ENCODE data around the gene PCSK5.

PCSK5 gene

DNA sequence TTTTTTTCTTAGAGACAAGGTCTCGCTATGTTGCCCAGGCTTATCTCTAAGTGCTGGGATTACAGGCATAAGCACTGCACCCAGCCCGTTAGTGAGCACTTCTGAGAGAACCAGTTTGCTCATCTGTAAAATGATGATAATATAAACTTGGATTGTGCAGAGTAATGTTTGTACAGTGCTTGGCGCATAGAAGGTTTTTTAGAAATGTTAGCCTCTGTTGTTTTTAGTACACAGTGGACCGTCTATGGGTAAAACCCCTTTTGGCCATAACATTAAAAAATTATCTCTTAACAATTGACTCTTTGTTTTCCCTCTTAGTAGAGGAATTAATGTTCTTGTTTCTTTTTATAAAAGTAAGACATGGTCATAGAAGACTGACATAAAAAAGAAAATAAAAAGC lies 202.1 kb downstream of the PCSK5 start:
- DNase-seq, result no peak

DNA sequence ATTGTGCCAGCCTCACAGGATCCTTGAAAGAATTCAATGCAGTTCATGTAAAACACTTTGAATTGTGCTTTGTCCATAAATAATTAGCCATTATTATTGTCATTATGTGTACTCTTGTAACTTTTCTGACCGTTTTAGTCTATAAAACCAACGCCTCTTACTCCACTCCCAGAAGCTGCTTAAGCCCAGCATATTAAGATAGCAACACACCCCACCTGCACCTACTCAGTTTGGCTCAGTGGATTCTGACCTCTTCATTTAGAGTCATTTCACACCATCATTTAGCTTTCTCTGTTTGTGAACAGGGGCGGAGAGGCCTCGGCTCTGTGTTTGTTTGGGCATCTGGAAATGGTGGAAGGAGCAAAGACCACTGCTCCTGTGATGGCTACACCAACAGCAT lies 205.1 kb downstream of the PCSK5 start:
- no peak for DNase-seq

DNA sequence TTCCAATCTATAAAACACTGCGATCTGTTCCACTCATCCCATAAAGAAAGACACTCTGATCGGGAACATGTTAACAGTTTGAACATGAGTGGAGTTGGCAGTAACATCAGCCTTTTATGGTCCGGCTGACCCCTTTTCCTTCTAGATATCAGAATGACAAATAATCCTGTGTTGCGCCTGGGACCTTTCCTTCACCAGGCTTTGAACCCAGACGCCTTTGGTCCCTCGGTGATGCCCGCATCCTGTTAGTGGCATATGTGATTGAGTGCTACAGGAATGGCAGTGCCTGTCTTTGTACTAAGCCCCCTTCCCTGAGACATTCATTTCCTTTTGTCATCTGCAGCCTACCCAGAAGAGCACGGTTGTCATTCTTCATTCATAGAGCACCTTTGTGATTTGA lies 209.0 kb downstream of the PCSK5 start:
- no peak for DNase-seq

DNA sequence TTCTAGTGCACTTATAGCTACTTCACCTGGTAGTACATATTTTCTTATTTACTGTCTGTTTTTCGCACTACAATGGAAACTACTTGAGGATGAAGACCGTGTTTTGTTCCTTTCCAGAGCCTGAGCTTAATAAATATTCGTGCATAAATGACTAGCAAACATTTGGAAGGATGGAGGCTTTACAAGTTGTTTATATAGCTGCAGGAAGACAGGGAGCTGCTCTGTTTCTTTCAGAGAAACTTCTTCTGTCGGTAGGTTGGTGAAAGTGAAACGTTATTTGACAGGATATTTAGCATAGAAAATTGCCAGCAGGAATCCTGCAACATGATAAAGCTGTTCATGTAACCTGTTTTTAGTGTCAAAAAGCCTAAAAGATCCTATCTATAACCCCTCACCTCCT lies 210.6 kb downstream of the PCSK5 start:
- no peak for DNase-seq

DNA sequence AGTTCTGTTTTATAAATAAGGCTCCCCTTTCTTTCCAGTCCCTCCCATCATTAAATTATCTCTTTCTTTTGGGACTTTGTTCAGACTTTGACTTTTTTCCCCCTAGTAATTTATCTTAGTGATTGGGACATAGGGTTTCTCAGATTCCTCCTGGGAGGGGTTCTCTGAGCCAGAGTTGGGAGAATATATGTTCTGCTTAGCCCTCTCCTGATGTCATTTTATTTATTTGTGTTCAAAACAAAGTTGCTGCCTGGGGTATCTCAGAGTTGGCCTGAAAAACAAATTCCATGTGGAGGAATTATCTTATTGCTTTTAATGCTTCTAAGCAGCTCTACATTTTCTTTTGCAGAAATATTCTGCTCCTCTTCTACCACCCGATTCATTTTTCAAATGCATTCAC lies 211.0 kb downstream of the PCSK5 start:
- DNase-seq, result no peak

DNA sequence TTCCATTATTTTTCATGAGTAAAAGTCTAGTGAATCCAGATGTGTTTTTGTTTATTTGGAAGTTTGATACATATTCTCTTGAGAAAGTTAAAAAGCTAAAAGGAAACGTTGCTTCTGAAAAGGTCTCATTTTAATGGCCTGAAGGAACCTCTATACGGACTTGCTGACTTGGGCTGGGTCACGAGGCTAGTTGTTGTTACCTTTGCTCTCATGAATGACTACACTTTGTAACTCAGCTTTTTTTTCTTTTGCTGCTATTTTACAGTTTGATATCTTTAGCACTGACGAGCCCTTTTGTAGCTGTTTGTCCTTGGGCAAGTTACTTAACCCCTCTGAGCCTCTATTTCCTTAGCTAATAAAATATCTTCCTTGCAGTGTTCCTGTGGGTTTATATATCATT lies 211.5 kb downstream of the PCSK5 start:
- DNase-seq, result no peak

DNA sequence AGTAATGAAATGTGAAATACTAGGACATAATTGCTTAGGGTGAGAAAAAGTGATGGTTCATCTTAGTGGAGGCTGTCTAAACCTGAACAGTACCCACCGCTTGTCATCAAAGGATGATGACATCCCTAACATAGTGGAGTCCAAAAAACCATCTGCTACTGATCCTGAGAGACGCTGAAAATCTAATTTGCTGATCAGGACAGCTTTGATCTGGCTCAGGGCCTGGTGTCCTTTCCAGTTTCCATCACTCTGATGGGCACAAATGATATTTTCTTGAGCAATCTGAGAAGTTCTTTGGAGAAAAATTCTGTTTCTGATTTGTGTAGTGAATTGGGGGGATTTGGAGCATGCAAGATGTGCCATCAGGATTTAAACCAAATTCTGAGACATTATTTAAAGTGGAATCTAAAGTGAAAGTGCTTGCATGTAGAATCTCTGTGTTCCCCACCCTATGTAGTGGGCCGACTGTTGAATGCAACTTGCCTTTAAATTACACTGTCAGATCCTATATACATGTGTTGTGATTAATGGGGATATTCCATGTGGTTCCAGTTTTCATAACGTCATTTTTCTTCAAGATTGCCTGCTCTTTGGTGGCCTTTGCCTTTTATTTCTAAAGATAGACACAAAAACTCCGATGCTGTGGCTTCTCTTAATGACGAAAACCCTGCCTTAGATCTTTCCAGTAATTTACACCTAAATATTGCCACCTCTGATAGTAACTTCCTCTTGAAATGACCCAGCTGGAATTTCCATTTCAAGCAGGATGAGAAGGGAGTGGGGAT lies 213.2 kb downstream of the PCSK5 start:
- no peak for DNase-seq

DNA sequence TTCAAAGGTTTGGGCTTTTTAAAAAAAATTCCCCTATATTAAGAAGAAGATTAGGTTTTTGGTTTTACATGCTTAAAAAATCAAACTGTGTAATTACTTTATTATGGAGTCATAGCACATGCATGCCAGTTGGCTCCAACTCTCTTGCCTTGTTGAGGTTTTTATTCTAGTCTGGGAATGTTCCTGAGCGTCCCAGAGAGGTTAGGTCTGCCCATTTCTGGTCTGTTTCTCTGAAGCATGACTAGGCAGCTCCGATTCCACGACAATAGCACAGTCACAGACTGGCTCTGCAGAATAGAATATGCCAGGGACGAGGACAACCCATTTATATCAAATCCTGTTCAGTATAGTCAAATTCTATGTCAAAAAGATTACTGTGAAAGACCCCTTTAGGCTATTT lies 217.0 kb downstream of the PCSK5 start:
- DNase-seq, result no peak

DNA sequence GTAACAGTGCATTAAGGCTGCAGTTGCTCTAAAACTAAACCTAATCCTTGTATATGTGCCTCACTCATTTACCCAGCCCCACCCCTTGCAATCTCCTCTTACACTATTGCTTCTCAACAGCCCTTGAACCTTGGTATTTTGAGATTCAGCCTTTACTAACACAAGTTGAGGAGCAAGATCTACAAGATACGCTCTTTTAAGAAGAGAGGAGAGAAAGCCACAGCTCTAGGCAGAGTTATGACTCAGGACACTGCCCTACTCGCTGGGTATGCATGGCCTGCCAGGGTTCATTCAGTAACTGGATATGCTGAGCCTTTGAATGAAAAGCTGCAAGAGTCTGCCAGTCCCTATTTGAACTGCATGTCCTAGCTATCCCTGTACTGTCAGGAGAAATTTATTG lies 219.5 kb downstream of the PCSK5 start:
- no peak for DNase-seq

DNA sequence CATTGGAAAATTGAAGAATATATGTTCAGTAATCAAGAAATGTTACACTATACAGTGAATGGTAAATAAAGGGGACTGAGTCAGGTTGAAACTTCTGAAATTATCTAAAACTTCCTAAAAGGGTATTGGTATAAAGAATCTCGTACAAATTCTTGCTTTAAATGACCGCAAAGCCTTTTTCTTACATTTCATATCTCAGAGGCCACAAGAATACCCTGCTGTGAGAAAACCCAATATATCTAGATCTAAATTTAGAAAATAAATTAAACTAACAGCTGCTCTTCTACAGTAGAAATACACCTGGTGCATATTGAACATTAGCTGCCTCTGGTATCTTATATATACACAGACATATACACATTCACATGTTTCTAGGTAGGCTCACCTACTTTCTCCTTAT lies 221.7 kb downstream of the PCSK5 start:
- no peak for DNase-seq

DNA sequence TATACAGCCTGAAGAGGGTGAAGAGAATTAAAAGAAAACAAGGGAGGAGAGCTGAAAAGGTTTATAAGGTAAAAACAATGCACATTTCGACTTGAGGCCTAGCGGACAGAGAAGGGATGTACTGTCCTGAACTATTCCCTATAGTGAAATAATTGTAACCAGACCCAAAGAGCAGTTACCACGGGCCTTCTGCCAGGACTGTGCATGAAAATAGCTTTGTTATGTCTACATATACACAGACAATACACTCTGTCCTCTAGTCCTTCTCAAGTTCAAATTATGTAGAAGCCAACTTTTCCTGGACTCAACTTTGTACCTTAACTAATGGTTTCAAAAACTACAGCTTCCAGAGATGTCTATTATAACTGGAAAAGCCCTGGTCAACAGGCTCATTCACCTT lies 223.7 kb downstream of the PCSK5 start:
- no peak for DNase-seq

DNA sequence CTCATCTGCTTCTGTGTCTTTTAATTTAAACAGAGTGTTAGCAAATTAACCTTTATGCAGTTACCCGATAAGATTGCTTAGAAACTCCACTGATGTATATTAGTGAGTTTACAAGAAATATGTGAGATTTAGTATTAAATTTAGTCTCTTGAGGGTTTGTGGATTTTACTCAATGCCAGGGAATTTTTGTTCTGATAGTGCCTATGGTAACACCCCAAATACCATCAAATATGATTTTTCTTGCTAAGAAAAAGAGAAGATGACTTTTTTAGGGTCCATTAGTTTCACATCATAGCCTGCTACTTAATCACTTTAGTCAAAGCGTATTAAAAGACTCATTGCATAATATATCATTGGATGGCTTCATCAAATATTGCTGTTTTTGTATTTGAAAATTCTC lies 224.9 kb downstream of the PCSK5 start:
- no peak for DNase-seq

DNA sequence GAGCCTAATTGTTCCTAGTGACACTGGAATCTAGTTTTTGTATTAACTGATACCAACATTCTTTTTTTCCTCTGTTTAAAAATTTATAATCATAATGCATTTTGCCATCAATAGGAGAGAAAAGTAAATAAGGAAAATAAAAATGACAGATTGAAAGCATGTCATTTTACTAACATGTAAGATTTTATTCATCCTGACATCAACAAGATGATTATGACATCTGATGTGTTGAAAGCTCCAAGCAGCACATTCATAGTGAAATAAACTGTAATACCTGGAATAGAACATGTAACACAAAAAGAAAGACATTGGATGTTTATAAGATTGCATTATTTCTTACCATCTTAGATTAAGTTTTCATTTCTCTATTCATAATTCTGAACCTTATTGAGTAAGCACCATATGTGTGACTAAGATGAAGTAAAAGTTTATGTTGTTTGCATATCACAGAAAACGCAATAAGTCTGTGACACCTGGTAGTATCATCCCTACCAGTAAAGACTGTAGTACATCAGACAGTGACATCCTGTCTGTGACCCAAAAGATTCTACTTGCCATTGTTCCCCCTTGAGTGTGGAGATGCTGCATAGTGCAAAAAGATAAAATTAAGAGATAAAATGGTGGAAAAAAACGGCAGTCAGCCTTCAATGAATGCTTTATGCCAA lies 225.6 kb downstream of the PCSK5 start:
- no peak for DNase-seq

DNA sequence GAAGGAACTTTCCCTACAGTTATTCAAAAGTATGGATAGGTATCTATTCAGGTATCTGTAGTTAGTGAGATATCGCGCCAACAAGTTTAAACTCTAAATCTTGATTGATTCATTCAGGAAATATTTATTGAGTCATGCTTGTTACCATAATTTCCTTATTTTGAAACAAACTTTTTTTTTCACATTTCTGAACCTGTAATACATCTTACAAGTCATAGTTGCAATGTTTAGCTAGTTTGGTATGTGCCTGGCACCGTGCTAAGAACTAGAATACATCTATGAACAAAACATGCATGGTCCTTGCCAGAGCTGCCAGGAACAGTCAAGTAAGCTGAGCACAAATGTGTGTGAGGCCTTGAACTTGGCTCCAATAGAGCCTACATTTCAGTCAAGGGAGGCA lies 226.4 kb downstream of the PCSK5 start:
- DNase-seq, result no peak

DNA sequence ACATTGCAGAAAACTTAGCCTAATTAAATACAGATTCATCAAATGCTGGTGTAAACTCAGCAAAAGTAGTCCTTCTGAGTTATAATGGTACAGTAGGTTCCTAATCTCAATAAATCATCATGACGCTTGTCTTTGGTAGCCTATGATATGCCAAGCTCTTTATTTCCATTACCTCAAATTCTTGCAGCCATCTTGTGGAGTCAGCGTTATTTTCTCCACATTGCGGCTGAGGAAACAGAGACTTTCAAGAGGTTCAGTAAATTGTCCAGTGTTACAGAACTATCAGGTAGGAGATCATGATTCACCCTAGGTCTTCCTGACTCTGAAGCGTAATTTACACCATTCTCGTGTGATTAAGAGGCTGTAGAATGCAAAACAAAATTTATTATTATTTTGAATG lies 237.2 kb downstream of the PCSK5 start:
- DNase-seq, result no peak

DNA sequence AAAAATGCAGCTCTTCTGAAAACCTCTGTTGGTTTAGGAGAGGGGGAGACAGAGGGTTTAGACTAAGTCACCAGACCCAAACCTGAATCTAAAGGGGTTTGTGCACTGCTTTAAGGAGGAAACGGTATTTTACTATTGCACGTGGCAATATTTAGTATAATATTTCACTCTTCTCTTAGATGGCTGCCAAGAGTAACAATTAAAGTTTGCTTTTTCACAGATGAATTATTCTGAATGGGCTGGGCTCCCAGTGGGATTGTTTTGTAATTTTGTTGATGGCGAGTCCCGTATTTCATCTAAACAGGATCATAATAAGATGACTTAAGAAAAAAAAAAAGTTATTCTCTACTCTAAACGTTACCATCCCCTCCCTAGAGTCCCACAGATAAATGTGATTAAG lies 245.4 kb downstream of the PCSK5 start:
- DNase-seq, result no peak

DNA sequence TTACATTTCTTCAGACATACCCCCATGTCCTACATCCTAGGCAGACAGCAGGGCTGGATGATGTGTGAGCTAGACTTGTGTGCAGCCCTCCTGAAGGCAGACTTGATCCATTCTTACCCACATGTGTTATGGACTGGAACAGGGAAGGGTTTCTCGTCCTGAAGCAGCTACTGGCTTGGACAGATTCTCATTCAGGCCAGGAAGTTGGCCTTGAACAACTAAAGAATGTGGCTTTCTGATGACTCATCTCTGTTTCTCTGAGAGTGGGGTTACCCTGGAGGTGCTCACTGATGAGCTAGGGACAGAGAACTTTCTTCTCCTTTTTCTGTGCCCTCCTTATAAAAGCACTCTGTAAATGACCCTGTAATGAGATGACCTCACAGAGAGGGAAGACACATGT lies 246.5 kb downstream of the PCSK5 start:
- no peak for DNase-seq

DNA sequence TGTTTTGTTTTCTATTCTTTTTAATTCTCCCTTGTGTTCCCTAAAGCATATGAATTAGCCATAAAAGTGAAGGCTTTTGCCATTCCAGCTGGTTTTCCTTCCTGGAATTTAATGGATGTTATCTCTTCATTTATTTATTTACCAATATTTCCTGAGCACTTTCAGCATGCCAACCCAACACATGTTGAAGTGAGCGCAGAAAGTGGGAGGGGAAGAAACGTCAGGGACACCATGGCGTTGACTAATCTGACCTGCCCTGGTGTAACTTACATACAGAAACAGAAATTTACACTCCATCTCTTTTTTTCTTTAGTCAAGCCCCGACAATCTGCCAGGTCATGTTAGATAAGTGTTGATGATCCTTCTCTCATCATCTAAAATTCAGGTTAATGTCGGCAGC lies 247.5 kb downstream of the PCSK5 start:
- DNase-seq, result no peak

DNA sequence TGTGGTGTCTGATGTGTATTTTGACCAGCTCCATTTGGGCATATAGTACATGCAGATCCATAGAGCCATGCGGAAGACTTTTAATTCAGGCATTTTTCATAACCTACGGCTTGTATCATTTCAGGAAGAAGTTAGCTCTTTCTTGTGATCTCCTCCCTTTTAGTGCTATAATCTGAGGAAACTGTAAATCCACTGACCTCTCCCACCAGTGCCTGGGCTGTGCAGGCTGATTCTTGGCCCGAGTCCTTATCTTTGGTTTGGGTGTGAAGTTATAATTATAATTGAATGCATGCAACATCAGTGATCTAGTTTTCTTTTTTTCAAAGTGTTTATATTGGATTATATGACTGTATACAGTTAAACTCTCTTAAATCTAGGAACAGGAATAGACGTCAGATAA lies 247.9 kb downstream of the PCSK5 start:
- DNase-seq, result no peak

DNA sequence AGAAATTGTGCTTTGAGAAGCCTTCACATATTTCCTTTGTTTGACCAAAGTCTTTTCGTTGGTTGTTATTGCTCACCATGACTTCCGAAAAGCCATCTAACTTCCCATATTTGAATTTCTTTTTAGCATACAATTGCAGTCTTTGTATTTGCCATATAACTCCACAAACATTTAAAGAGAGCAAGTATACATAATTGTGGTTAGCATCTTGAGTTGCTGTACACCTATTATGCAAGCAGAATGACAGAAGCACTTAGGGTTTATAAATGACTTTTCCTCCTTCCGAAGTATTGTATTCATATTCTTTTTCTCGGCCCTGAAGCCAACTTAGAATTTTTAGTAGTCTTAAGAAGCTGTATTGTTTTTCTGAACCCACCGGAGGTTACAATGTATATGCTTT lies 253.4 kb downstream of the PCSK5 start:
- DNase-seq, result no peak

DNA sequence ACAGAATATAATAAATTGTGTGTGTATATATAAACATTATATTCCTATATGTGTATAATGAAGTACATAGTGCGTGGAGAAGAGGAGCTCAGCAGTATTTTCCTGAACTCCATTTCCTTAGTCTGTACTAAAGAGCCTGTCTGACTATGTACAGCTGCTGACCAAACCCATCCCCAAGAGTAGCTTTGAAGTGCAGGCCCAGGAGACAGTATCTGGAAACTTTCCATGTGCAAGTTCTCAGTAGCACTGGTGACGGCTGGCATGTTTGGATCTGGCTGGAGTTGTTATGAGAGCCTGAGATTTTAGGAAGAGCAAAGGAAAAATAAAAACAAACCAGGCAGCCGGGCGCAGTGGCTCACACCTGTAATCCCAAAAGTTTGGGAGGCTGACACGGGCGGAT lies 259.5 kb downstream of the PCSK5 start:
- DNase-seq, result no peak

DNA sequence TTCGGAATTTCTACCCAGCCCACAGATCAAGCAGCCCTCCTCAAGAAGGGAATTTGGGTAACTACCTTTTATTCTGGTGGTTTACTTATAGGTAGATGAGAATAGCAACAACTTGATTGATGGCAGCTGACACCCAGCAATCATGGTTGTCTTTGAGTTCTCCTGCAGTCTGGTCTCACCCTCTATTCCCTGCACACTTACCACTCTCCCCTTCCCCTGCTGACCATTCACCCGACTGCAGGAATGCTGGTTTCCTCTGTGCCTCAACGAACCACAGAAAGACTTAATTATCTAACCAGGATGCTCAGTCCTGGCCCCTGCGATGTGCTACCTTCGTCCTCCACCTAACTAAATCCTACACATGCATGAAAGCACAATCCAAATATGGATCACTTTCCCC lies 260.8 kb downstream of the PCSK5 start:
- no peak for DNase-seq

DNA sequence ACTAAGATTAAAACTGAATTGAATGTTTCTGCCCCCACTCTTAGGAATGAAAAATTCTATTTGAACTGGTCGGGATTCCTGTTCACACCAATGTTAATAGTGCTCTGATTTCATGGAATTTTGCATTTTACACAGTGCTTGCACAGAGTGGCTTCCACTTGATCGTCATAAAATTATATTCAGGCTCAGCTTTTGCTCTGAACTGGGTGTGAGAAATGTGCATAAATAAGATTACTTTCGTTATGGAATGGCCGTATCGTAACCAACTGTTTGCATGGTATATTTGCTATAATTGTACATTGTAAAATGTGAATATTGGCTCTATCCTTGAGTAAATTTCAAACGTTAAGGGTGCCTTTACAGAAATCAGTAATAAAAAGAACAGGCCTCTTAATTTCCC lies 262.9 kb downstream of the PCSK5 start:
- no peak for DNase-seq

DNA sequence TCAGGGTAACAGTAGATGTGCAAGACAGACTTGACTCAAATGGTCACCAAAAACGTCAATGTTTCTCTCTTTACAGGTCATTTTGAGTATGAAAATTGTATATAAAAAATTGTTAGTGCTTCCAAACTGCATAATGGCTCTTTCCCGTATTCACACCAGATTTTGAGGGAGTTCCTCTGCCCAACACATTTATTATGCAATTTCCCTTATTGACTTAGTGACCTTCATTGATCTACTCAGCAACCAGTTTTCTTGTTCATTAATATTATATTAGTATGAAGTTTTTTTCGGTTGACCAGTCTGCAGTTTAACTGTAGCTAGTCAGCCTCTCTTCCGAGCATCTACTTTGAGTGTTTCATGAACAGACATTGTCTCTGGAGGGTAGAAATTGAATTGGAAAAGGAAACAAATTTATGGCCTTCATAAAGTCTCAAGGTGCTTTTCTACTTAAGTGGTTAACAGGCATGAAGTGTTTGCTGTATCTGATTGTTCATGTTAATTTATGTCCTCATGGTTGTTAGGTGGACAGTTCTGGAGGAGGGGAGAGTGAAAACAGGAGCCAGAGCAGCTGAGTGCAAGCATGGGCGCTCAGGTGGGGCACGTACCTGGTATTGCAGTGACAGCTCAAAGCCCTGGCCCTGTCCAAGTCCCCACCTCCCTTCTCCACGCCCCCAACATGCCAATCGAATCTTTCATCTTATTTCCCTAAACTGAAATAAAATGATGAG lies 263.6 kb downstream of the PCSK5 start:
- no peak for DNase-seq
